Measurements from ENCODE around the gene TBX2. TPM values are rescaled to one million over a fixed set of nuclear protein-coding genes. Genes with fewer than 3 reads are reported as not detected.

The TBX2 gene
- total and polyA plus RNA-seq, 2 of the 13 experiments (the other 11 are each of a cell fraction or from before 2014, with no cell fraction given) = 2.8 to 15.3 TPM

- FAIRE-seq (no peak), ATAC-seq (no peak), DNase-seq (ENCODE audit: low spot score) (no peak)
- TF ChIP-seq ATF3 (CRISPR knock-in tag; IDR thresholded peaks at IDR 0.05) (no peak), ZNF557 (CRISPR knock-in tag; IDR thresholded peaks at IDR 0.05) (no peak), ZBTB1 (CRISPR knock-in tag; IDR thresholded peaks at IDR 0.05; ENCODE audit: borderline replicate concordance) (no peak), NFYC (CRISPR knock-in tag; IDR thresholded peaks at IDR 0.05) (no peak), HOMEZ (CRISPR knock-in tag; IDR thresholded peaks at IDR 0.05; ENCODE audit: low read depth) (no peak), ZNF337 (CRISPR knock-in tag; IDR thresholded peaks at IDR 0.05; ENCODE audit: borderline replicate concordance, low read depth) (no peak), ZUFSP (CRISPR knock-in tag; IDR thresholded peaks at IDR 0.05; ENCODE audit: borderline replicate concordance) (no peak)
- Histone ChIP-seq H3K27me3 (ENCODE audit: control insufficient read depth in 1 of 2, insufficient read depth in 2 of 2, low read length in 2 of 2) (no peaks in the 10 kb centered on the region), H3K9me3 (ENCODE audit: low read length) (no peaks in the 10 kb centered on the region), H3K9ac (ENCODE audit: insufficient read depth, low read depth, low read length) (no peak overlapping the region), H2AFZ (ENCODE audit: low read length) (no peak overlapping the region), H3K36me3 (replicated peaks in 1 of 2; ENCODE audit: control insufficient read depth in 1 of 2, insufficient read depth in 2 of 2, low read length in 2 of 2) (no peaks in the 10 kb centered on the region), H3K4me1 (ENCODE audit: insufficient read depth, low read length) (peaks cover 48% of the 10 kb centered on the region), H3K79me2 (ENCODE audit: insufficient read depth, low read length) (no peaks in the 10 kb centered on the region), H4K20me1 (ENCODE audit: insufficient read depth, low read length) (no peaks in the 10 kb centered on the region), H3K4me3 (replicated peaks in 1 of 3; ENCODE audit: insufficient read depth in 1 of 3, low read depth in 2 of 3, low read length in 3 of 3) (no peak overlapping the region), H3K4me2 (ENCODE audit: low read depth, low read length) (no peak overlapping the region), H3K27ac (ENCODE audit: extremely low read length, insufficient read depth, low read length) (no peak overlapping the region)
- no TSS peak for BruUV-seq (replicated peaks)
- in situ Hi-C loops (cut with HindIII; ENCODE audit: extremely low pct_ligation_motif_present, low pct_unique_long_range_greater_than_20kb) (no loop called here), intact Hi-C loops (cut with micrococcal nuclease; ENCODE audit: unreplicated experiment) (no loop called here)
- WGBS (ENCODE audit: low lambda C conversion rate) = 95% methylated on average over 9 of the region's 9 CpGs
- ChIA-PET POLR2A (interaction anchor here (0.7 kb wide), 1 partner anchor 495 kb away, joined by 4 read pairs; no protein-coding TSS in a partner anchor), CTCF (ENCODE audit: low intra/inter-chr PET ratio, low total read pairs) (no interaction called here)
These were observed 27.2 kb upstream of the TBX2 start for GRCh38 chr17:61372436-61372835.
